22Rv1 (cell line): Measurements from ENCODE around the gene KCNIP1.

ENCODE experiments used
- H3K27ac ChIP-seq: fragments of 450-650 bp; 2 replicates; pipeline ENCODE4 v1.5.1; 2017
- ZFX ChIP-seq: fragments of 450-650 bp; IDR thresholded peaks from 2 replicates; pipeline ENCODE4 v1.6.1; 2017; ENCODE audit warnings: antibody characterized with exemption, borderline replicate concordance
- TF ChIP-seq, protein P1 (sequence below): fragments of 450-650 bp; IDR thresholded peaks from 2 replicates; pipeline ENCODE4 v1.5.1; 2017; ENCODE audit warnings: mild to moderate bottlenecking

Gene KCNIP1

GRCh38 chr5:170773024-170773985, 269.5 kb downstream of the KCNIP1 start:
- TF ChIP-seq, protein P1, sequence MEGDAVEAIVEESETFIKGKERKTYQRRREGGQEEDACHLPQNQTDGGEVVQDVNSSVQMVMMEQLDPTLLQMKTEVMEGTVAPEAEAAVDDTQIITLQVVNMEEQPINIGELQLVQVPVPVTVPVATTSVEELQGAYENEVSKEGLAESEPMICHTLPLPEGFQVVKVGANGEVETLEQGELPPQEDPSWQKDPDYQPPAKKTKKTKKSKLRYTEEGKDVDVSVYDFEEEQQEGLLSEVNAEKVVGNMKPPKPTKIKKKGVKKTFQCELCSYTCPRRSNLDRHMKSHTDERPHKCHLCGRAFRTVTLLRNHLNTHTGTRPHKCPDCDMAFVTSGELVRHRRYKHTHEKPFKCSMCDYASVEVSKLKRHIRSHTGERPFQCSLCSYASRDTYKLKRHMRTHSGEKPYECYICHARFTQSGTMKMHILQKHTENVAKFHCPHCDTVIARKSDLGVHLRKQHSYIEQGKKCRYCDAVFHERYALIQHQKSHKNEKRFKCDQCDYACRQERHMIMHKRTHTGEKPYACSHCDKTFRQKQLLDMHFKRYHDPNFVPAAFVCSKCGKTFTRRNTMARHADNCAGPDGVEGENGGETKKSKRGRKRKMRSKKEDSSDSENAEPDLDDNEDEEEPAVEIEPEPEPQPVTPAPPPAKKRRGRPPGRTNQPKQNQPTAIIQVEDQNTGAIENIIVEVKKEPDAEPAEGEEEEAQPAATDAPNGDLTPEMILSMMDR: no peak
- no peak for TF ChIP-seq ZFX
- no peak overlapping the region for H3K27ac ChIP-seq

DNA sequence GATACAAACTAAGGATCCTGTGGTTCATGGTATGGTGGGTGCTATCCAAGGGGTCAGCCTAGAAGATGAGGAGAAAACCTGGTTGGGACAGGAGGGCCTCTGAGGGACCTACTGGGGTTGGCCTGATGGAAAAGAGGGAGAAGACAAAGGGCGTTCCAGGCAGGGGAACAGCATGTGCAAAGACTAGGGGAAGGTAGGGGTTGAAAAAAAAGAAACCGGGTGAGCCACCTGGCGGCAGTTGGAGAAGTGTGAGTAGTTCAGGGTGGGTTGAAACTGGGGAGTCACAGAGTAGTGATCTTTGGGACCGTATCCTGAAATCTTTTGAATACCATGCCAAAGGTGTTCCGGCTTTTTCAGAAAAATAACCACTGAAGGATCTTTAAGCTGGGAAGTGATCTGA, 271.0 kb downstream of the KCNIP1 start:
- TF ChIP-seq, protein P1: no peak
- TF ChIP-seq ZFX: no peak
- H3K27ac ChIP-seq: no peak overlapping the region

DNA sequence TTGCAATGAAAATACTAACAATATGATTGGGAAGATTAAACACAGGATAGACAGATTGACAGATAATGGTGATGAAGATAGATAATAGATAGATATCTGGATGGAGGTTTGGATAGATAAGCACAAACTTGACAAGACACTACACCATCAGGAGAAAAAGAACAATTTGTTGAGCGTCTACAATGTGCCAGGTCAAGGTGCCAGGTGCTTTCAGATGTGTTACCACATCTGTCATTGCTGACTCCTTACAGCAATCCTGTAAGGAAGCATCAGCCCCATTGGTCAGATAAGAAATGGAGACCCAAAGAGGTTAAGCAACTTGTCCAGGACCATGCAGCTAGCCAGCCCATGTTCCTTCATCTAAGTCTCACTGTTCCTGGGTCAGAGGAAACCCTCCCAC, 278.1 kb downstream of the KCNIP1 start:
- no peak overlapping the region for H3K27ac ChIP-seq

DNA sequence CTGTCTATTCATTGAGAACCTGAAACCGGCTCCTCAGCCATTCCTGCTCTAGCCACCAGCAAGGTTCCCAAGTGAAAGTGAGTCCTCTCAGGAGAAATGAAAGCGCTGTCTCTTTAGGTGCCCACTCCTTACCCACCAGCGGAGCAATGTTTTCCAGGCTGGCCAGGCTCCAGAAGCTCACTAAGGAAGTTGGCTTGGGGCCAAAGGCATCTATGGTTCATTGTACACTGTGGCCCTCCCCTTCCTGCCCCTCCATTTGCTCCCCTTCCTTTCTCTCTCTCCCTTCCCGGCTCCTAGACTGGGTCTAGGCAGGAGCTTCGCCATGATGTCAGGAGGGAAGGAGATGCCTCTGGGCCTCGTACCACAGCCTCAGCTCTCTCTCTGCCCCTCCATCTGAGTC, 278.6 kb downstream of the KCNIP1 start:
- no peak overlapping the region for H3K27ac ChIP-seq

More for the DNA sequence above, 278.1 kb downstream of the KCNIP1 start:
- TF ChIP-seq, protein P1: no peak
- no peak for TF ChIP-seq ZFX

GRCh38 chr5:170783498-170784247, 279.9 kb downstream of the KCNIP1 start, which contains the start of gene GABRP:
Gene GABRP (plus strand): TSS chr5:170783725. CDS start chr5:170788616, 4,891 bp downstream.
- no peak for TF ChIP-seq ZFX
- TF ChIP-seq, protein P1: no peak
- H3K27ac ChIP-seq: no peak within 1 kb of the TSS

More for the DNA sequence above, 278.6 kb downstream of the KCNIP1 start:
- no peak for TF ChIP-seq ZFX
- TF ChIP-seq, protein P1: no peak

DNA sequence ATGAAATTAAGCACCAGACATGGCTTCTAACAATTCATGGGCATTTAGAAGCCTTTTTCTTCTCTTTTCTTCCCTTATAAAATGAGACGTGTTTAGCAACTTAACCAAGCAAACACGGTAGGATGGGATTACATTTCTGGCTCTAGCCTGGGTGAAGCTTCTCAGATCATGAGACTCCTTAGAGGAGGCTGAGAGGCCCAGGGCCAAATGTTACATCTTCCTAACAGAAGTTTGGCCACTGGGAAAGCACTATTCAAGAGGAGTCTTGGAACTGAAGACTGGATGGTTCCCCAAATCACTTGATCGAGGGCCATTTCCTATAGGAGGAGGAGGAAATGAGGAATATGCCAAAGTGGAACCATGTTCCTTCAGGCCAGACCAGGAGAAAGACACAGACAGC, 281.6 kb downstream of the KCNIP1 start:
- H3K27ac ChIP-seq: no peak overlapping the region

More for the DNA sequence above, 281.6 kb downstream of the KCNIP1 start:
- TF ChIP-seq, protein P1: no peak
- no peak for TF ChIP-seq ZFX
